Adrenal gland (tissue), 5 donors: ENCODE measurements around the gene TACR1.

Experiments used
- CTCF ChIP-seq, 6 experiments: fragments of 450-650 bp in 4 of 6; fragments of 200-600 bp in 2 of 6; sonication (generic) in 1 of 6; IDR thresholded peaks; 1 replicate in 5 of 6; 2 replicates in 1 of 6; pipeline versions ENCODE4 v1.5.1 to v1.8.0; 2016 to 2021; ENCODE audit warnings: antibody characterized with exemption in 6 of 6, mild to moderate bottlenecking in 2 of 6, moderate library complexity in 1 of 6
- POLR2A ChIP-seq, 2 donors: fragments of 450-650 bp; IDR thresholded peaks; one replicate each; pipeline ENCODE4 v1.6.1; 2017; ENCODE audit warnings: antibody characterized with exemption in 2 of 2, mild to moderate bottlenecking in 2 of 2, moderate library complexity in 1 of 2
- donor health status: DM: no; HTN: no; CAD: no.

- TF ChIP-seq POLR2A (IDR thresholded peaks at IDR 0.05) (no peak), CTCF (IDR thresholded peaks at IDR 0.05) (no peak)
These were observed 177.6 kb downstream of the TACR1 start for GRCh38 chr2:75021672-75022071.
